GM18520 (cell line): ENCODE data around the gene C1QC.
"Not testable (repeated sequence)": the region's sequence is repeated elsewhere in the genome, so short reads cannot be mapped to it uniquely, and the experiment has no call there.

Source experiments
- ATAC-seq: cut with Tn5 transposase; IDR thresholded peaks from one replicate; pipeline ENCODE4 v1.9.1; 2021; ENCODE audit not compliant: unreplicated experiment

Gene C1QC

DNA sequence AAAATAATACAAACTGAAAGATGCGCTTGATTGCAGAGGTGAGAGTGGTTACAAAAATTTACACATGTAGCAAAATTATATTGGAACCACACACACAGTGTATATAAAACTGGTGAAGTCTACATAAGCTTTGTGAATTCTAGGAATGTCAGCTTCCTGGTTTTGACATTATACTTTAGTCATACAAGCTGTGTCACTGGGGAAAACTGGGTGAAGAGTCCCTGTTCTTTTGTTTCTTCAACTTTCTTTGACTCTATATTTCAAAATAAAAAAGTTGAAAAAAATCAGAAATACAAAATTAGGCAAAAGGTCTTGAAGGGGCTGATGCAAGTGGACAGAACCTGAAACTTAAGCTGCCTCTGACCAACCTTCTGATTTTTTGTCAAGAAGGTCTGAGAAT is 3.0 kb downstream of the C1QC start:
- ATAC-seq: no peak

DNA sequence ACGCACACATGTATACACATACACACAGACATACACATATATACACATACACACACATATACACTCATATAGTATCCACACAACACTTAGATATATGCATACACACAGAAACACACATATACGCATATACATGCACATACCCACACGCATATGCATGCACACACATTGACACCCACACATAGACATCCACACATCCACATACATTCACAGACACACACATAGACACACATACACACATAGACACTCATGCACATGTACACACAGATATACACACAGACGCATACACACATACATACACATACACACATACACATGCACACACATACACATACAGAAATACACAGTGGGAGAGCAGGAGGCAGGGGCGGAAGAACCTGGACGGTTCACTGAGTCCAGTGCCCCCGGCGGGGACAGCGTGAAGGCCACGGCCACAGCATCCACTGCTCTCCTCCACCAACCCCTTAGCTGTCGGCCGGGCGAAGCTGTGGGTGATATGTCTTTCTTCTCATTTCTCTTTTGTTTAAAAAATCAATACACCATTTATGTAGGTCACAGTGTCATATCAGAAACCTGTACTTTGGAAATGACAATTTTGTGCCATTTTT is 6.8 kb downstream of the C1QC start:
- no peak for ATAC-seq

DNA sequence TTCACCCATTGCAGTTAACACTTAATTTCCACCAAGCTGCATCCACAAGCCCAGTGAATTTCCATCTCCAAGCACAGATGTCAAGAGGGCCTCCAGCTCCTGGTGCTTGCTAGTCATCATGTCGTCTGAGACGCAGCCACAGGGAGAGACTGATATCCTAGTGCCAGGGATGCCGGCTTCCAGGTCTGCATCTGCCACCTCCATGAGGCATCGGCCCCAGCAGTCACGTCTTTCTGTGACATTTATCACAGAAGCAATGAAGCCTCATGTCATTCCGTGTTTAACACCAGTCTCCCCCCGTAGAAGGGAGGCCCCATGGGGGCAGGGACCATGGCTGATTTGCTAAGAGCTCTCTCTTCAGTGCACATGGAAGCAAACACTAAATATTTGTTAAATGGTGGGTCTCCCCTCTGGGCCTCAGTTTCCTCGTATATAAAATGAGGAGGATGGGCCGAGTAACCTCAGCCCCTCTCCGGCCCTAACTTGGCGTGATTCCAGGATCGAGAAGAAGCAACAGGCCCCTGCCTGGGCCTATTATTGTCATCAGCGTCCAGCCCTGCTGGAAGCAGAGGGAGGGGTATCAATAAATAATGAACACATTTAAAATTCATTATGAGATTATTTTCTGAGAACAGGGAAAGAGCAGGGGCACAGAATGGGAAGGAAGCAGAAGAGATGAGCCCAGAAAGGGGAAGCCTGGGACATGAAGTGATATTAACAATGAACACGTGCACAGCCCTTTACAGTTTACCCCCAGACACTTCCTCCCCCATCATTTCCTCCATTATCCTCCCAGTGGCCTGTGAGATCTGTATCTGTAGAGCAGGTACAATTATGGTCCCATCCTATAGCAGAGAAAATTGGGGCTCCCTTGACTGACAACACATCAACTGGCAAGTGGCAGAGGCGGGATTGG is 8.8 kb downstream of the C1QC start:
- no peak for ATAC-seq

DNA sequence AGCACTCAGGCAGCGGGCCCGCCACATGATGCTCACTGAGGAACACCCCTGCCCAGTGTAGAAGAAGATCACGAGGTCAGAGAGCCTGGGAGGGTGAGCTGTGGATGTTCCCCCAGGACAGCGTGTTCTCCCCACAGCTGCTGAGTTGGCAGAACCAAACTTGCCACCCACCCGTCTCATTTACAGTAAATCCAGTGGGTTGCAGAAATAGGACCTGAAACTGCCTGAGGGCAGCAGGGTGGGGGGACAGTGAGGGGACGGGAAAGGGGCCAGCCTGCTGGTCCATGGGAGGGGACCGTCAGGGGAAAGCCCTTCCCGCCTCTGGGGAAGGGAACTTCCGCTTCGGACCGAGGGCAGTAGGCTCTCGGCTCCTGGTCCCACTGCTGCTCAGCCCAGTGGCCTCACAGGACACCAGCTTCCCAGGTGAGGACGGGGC is 9.5 kb downstream of the C1QC start, which contains the start of gene C1QB:
Gene C1QB (plus strand): TSS at position 356 of the 436 bp plus-strand sequence. CDS start 6,227 bp downstream, outside the sequence.
- no peak for ATAC-seq

GRCh38 chr1:22654692-22655091 is 11.3 kb downstream of the C1QC start:
- ATAC-seq: no peak

GRCh38 chr1:22658385-22659163 is 15.1 kb downstream of the C1QC start:
- ATAC-seq: no peak

DNA sequence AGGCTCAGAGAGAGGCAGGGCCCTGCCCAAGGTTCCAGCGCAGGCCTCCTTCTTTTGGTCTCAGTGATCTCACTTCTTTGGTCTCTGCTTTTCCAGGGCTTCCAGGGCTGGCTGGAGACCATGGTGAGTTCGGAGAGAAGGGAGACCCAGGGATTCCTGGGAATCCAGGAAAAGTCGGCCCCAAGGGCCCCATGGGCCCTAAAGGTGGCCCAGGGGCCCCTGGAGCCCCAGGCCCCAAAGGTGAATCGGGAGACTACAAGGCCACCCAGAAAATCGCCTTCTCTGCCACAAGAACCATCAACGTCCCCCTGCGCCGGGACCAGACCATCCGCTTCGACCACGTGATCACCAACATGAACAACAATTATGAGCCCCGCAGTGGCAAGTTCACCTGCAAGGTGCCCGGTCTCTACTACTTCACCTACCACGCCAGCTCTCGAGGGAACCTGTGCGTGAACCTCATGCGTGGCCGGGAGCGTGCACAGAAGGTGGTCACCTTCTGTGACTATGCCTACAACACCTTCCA is 17.3 kb downstream of the C1QC start:
- no peak for ATAC-seq

GRCh38 chr1:22661880-22662279 is 18.4 kb downstream of the C1QC start:
- ATAC-seq: no peak

GRCh38 chr1:22662318-22662717 is 18.9 kb downstream of the C1QC start:
- ATAC-seq: no peak

GRCh38 chr1:22662986-22663408 is 19.6 kb downstream of the C1QC start:
- ATAC-seq: no peak

DNA sequence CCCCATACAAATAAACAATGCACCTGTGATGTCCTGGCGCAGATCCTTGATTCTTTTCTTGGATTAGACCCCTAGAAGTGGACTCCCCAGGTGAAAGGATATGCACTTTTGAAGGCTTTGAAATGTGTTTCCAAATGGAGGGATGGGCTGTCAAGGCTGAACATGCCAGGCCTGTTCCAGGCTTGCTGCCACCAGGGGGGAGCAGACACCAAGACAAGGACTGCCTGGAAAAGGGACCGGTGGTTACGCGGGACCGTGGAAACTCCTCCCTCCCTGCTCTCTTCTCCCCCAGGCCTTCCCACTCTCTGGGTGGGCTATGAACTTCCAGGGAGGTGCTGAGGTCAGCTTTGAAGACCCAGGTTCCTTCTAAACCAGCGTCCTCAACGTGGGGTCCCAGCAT is 22.3 kb downstream of the C1QC start:
- ATAC-seq: no peak

- ATAC-seq: no peak
These were observed 23.0 kb downstream of the C1QC start for GRCh38 chr1:22666412-22666811.

DNA sequence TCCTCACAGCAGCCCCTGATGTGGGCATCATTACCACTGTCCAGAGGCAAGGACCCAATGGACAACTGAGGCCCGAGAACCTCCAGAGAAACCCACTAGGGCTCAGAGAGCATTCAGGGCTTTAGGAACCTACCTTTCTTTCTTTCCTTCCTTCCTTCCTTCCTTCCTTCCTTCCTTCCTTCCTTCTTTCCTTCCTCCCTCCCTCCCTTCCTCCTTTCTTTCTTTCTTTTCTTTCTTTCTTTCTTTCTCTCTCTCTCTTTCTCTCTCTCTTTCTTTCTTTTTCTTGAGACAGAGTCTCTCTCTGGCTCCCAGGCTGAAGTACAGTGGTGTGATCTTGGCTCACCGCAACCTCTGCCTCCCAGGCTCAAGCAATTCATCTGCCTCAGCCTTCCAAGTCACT is 25.4 kb downstream of the C1QC start:
- ATAC-seq: not testable (repeated sequence)

- ATAC-seq: no peak
These were observed 27.0 kb downstream of the C1QC start for GRCh38 chr1:22670352-22670975.

GRCh38 chr1:22671999-22672398 is 28.6 kb downstream of the C1QC start:
- no peak for ATAC-seq

GRCh38 chr1:22673486-22674409 is 30.3 kb downstream of the C1QC start:
- ATAC-seq: no peak

DNA sequence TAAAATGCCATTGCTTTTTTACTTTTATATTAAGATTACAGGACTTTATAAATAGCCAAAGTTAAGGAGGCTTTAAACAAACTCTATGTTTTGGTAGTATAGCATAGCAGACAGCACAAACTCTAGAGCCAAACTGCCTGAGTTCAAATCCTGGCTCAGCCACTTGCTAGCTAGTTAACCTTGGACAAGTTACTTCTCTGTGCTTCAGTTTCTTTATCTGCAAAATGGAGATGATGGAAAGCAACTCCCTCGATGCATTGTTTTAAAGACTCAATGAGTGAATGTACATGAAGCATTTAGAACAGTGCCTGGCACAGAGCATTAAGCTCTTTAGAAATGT is 30.9 kb downstream of the C1QC start:
- ATAC-seq: no peak

DNA sequence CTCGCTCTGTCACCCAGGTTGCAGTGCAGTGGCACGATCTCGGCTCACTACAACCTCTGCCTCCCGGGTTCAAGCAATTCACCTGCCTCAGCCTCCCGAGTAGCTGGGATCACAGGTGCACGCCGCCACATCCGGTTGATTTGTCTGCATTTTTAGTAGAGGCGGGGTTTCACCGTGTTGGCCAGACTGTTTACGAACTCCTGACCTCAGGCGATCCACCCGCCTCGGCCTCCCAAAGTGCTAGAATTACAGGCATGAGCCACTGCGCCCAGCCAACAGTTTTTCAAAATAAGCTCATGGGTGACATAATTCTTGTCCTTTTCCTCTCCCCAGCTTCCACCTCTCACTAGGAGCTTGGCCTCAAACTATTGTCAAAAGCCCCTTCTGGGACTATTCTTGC is 32.7 kb downstream of the C1QC start:
- not testable (repeated sequence) for ATAC-seq

- ATAC-seq: no peak
These were observed 33.6 kb downstream of the C1QC start for GRCh38 chr1:22676916-22677583.
